ENCODE results near the gene AGRP. TPM values are rescaled to one million over a fixed set of nuclear protein-coding genes. Genes with fewer than 3 reads are reported as not detected.

The AGRP gene, protein sequence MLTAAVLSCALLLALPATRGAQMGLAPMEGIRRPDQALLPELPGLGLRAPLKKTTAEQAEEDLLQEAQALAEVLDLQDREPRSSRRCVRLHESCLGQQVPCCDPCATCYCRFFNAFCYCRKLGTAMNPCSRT
- not detected in 2 replicates for total RNA-seq

DNA sequence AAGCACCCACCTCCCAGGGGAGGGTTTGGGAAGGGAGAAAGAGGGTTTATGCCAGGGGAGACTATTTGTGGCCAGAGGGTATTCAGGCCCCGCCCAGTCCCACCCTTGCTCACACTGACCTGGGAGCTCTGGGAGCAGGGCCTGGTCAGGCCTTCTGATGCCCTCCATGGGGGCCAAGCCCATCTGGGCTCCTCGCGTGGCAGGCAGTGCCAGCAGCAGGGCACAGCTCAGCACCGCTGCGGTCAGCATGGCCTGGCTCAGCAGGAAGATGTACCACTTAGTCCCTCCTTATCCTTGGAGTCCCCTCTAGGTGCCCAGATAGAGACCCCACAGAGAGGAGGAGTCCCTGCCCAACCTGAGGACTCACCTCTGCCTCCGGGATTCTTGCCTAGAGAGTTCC, at the start of gene AGRP:
AGRP (minus strand) TSS at position 398 of the 400 bp plus-strand sequence; CDS start at position 249, 149 bp downstream.

DNA sequence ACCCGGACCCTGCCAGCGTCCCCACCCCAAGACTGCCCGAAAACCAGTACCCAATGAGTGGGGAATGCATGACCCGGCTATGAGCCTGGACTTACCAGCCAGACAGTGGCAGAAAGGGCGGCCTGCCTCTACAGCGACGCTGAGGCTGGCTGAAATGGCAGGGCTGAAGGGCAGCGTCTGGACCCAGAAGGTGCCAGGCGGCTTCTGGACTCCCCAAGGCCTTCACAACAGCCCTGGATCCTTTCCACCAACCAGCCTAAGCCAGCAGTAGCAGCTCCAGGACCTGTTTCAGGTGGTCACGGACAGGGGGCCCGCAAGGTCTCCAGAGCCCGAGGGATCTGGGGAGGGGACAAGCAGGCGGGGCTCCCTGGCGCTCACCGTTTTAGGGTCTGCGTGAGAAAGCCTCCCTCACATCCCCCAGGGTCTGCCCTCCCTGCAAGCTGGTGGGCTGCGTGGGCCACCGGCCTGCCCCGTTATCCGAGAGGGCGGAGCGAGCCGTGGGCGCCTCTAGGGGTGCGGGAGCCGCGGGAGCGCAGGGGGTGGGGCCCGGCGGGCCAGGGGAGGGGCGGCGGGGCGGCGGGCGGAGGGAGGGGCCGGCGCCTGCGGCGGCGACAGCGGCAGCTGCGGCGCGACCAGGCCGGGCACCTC, 45.0 kb upstream of the AGRP start, which contains the start of gene RIPOR1:
RIPOR1 (plus strand) TSS at position 608 of the 648 bp plus-strand sequence. CDS start 9,618 bp downstream, outside the sequence.

DNA sequence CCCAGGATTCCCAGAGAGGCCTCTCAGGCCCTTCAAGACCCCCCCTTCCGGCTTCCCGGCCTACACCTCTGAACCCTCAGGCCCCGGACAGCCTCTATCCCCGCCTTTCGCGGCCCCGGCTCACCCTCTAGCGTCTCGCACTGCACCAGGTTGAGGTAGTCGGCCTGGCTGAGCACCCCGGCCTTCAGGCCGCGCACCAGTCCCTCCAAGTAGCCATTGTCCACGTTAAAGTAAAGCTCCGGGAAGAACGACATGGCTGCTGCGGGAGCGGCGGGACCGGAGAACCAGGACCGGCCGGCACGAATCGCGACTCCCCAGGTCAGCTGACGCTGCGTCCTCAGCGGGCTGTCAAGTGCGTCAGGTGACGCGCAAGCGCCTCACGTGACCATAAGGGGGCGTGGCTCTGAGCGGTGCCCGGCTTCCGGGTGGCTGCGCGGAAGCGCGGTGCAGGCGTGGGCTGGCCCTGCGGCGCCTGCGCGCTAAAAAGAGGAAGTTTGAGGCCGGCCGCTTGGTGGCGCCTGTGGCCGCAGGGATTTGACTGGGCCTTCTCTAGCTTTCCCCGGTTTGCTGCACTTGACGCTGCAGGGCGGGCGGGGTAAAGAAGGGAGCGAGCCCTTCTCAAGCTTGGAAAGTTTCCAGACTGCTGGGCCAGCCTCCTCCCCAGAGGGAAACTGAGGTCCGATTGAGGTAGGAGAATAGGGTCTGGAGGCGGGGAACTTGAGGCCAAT, 2.4 kb downstream of the AGRP start, which contains the start of gene ATP6V0D1:
ATP6V0D1 (minus strand) TSS at position 325 of the 728 bp plus-strand sequence; CDS start at position 254, 71 bp downstream.

Other genes with a start within 250 kb of the AGRP start
- gene FHOD1, start 236.1 kb downstream of the AGRP start, total RNA-seq, result 9.5 and 15.2 TPM in 2 replicates
- 0.31 and 0.66 TPM in 2 replicates for gene SLC9A5, start 234.6 kb downstream of the AGRP start, total RNA-seq
- 11.6 and 24.0 TPM in 2 replicates for gene PLEKHG4, start 204.0 kb downstream of the AGRP start, total RNA-seq
- under 0.01 TPM in 1 of 2 replicates, not detected in the other for gene KCTD19, start 156.8 kb downstream of the AGRP start, total RNA-seq
- gene LRRC36, start 156.7 kb downstream of the AGRP start, total RNA-seq, result not detected in 2 replicates
- 0.50 and 0.66 TPM in 2 replicates for gene TPPP3, start 90.0 kb downstream of the AGRP start, total RNA-seq
- 5.2 and 6.3 TPM in 2 replicates for gene ZDHHC1, start 67.1 kb downstream of the AGRP start, total RNA-seq
- gene HSD11B2, start 52.4 kb downstream of the AGRP start, total RNA-seq, result not detected in 2 replicates
- gene ATP6V0D1, start 2.4 kb downstream of the AGRP start, total RNA-seq, result 103 and 115 TPM in 2 replicates
- 39.9 and 64.8 TPM in 2 replicates for gene RIPOR1, start 45.3 kb upstream of the AGRP start, total RNA-seq
- 18.7 and 20.1 TPM in 2 replicates for gene CTCF, start 79.0 kb upstream of the AGRP start, total RNA-seq
- 0.19 and 0.26 TPM in 2 replicates for gene CARMIL2, start 161.6 kb upstream of the AGRP start, total RNA-seq
- 9.6 and 13.7 TPM in 2 replicates for gene ACD, start 176.7 kb upstream of the AGRP start, total RNA-seq
- 2.5 and 3.4 TPM in 2 replicates for gene PARD6A, start 177.4 kb upstream of the AGRP start, total RNA-seq
- 17.7 and 19.7 TPM in 2 replicates for gene ENKD1, start 183.2 kb upstream of the AGRP start, total RNA-seq
- 3.9 and 4.8 TPM in 2 replicates for gene C16orf86, start 183.3 kb upstream of the AGRP start, total RNA-seq
- 13.8 and 15.2 TPM in 2 replicates for gene GFOD2, start 235.8 kb upstream of the AGRP start, total RNA-seq

Data from aortic smooth muscle cell (primary cell).